Measurements from ENCODE around the gene AFAP1.
"Not testable (repeated sequence)": the region's sequence is repeated elsewhere in the genome, so short reads cannot be mapped to it uniquely, and the experiment has no call there.

The AFAP1 gene

DNA sequence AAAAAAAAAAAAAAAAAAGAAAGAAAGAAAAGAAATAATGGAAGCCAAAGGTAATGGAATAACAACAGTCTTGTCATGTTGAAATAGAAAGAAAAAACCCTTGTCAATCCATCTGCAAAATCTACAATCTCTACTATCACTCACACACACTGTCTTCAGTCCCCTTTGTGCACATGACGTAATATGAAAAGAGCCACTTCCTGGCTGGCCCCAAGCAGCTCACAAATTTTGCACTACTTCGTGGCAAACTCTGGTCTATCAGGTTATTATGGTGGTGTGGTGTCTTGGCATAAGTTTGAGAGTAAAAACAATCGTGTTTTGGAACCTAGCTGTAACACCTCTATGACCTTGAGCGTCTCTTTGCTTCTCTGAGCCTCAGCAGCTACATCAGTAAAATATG is 8.3 kb upstream of the AFAP1 start:
- no peak for DNase-seq (ENCODE audit: low read depth in 2 of 3, low spot score in 1 of 3)

GRCh38 chr4:7945709-7946380 is 6.2 kb upstream of the AFAP1 start:
- no peak for DNase-seq (ENCODE audit: low read depth in 2 of 3, low spot score in 1 of 3)

DNA sequence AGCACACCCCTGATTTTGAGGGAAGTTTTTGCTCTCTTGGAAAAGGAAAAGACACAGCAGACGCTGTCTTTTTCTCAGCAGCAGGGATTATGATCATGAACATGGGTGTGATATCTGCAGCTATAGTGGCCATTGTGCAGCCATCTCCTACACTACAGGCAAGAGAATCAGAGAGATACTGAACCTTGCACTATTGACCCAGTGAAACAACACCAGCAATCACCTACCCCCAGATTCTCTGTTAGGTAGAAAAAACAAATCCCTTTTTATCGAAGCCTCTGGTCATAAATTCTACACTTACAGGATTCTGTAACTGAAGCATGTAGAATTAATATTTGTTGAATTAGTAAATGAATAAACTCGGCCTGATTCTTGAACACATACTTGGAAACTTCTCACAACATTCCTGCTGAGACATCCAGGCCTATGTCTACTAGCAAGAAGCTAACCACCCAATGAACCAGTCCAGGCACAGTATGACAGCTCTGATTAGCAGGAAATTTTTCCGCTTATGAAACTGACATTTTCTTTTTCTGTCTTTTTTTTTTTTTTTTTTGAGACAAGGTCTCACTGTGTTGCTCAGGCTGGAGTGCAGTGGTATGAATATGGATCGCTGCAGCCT is 5.0 kb upstream of the AFAP1 start:
- no peak for DNase-seq (ENCODE audit: low read depth in 2 of 3, low spot score in 1 of 3)

DNA sequence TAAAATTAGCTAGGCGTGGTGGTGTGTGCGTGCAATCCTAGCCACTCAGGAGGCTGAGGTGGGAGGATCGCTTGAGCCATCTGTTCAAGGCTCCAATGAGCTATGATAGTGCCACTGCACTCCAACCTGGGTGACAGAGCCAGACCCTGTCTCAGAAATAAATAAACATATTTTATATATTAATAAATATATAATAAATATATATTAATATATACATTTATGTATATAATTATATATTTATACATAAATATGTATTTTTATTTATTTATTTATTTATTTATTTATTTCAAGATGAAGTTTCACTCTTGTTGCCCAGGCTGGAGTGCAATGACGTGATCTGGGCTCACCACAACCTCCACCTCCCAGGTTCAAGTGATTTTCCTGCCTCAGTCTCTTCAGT is 4.0 kb upstream of the AFAP1 start:
- not testable (repeated sequence) for DNase-seq (ENCODE audit: low read depth in 2 of 3, low spot score in 1 of 3)

DNA sequence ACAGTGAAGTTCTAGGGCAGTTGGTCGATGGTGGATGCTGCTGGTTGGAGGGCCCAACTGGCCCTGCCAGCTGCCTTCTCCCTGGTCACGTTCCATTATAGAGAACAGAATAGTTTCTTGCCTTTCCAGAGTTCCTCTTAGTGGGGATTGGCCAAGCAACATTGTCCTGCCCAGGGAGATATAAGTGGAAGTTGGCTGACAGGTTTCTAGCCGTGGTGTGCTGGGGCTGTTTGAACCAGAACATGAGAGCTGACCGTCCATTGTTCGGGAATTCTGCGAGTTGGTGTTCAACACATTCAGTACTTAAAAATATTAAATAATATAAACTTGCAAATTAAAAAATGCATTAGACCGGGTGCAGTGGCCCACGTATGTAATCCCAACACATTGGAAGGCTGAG is 3.5 kb upstream of the AFAP1 start:
- DNase-seq (ENCODE audit: low read depth in 2 of 3, low spot score in 1 of 3) = no peak

- DNase-seq (ENCODE audit: low read depth in 2 of 3, low spot score in 1 of 3) = no peak
These were observed 2.4 kb upstream of the AFAP1 start for GRCh38 chr4:7941965-7942496.

DNA sequence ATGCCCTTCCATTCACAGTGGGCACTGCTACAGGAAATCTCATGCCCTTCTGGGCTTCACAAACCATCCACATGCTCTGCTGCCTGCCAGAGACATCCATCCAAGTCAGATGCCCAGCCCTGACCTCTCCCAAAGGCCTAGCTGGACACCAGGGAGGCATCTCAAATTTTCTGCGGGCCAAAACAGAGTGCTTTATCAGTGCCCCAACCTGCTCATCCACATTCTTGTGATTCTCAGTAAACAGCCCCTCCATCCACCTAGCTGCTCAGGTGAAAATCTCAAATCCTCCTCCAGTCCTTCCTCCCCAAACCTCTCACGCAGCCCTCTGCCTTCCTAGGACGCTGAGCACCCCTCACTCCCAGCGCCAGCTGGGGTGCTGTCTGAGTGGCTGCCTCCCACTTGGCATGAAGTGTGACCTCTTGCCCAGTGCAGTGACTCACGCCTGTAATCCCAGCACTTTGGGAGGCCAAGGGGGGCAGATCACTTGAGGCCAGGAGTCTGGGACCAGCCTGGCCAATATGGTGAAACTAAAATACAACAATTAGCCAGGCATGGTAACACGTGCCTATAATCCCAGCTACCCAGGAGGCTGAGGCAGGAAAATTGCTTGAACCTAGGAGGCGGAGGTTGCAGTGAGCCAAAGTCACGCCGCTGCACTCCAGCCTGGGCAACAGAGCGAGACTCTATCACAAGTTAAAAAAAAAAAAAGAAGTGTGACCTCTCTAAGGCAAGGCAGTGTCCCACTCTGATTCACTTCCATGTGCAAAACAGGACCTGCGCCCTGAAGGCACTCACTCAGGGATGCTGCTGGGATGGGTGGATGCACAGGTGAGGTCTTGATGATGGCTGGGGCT is 1.7 kb upstream of the AFAP1 start:
- no peak for DNase-seq (ENCODE audit: low read depth in 2 of 3, low spot score in 1 of 3)

DNA sequence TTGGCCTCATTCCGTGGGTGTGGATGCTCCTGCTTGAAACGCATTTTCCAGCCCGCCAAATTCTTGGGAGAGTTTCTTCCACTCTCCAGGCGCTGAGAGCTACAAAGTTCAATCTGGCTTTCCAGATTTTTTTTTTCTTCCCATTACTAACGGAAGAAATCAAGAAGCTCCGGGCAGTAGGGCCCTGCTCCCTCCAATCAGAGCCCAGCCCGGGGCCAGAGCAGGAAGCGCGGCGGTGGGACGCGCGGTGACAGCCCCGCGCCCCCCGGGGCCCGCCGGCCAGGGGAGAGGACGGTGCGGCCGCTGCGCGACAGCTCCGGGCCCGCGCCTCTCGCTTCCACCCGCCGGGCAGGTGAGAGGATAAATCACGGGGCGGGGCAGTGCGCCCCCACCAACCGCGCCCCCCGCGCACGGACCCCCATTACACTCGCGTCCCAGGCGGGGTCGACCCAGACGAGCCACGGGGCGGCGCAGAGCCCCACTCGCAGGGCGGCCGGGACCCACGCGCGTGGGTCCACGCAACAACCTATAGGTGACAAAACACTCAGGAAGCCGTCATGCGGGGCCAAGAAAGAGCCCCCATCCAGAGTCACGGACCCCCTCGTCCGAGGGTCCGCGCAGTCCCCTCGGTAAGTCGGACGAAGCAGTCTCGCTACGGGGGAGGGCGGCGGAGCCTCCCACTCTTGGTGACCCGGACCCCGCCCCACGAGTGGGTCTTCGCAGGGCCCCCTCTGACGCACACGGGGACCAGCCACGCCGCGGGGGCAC is 868 bp downstream of the AFAP1 start:
- no peak for DNase-seq (ENCODE audit: low read depth in 2 of 3, low spot score in 1 of 3)

DNA sequence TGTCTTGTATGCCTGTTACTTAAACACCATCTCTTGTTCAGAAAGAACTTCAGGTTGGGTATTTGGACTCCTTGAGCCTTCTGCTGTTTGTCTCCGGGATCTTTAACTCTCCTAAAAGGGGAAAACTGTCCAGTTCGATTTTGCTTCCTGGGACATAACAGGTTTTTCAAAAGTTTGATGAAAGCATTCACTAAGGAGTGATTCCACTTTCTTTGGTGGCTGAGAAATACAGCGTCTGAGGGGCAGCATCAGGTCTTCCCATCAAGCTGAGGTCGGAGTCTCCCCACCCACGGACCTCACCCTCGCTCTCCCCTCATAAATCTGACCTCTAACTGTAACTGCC is 1.4 kb downstream of the AFAP1 start:
- no peak for DNase-seq (ENCODE audit: low read depth in 2 of 3, low spot score in 1 of 3)

DNA sequence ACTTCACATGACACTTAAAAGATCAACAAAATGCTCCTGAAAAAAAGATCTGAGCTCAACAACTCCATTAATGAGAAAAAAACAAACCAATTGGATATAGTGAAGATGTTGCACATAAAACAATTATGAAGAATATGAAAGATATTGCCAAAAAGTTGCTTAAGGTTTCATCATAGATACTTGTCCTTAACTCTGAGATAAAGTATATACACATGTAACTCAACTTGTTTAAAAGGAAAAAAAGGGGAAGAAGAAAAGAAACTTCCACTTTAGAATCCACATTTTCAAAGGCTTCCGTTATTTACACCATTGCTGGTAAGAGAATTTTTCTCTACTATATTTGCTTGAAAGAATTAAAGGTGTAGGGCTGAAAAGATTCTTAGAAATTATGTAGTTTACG is 2.7 kb downstream of the AFAP1 start:
- no peak for DNase-seq (ENCODE audit: low read depth in 2 of 3, low spot score in 1 of 3)

DNA sequence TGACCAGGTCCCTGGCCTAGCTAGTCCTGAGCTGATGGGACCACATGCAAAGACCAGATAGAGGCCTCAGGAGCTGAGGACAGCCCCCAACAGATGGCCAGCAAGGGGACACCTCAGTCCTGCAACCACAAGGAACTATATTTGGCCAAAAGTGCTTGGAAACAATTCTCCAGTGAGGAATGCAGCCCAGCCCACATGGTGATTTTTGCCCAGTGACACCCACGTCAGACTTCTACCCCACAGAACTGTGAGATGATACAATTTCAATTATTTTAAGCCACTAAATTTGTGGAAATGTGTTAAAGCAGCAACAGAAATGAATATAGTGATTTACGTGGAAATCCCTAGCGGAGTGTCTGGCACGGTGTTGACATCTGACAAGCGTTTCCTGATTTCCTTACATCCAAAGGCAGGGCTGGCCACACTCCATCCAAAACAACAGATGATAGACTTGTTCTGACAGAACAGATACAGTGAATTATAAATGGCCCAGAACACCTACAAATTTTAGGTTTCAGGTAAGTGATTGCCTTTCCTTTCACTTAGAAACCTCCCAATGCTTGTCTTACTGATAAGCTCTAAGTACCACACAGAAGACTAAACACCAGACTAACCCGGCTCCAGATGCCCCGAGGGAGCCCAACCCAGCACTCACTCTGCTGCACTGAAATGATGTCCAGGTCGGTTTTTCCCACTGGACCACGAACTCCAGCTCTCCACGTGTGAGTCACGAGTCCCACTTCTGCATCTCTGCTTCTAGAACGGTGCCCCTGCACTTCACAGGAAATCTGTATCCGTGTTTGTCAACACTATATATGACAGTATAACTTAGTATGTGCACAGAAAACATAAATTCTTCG is 5.8 kb downstream of the AFAP1 start:
- no peak for DNase-seq (ENCODE audit: low read depth in 2 of 3, low spot score in 1 of 3)

- no peak for DNase-seq (ENCODE audit: low read depth in 2 of 3, low spot score in 1 of 3)
These were observed 7.4 kb downstream of the AFAP1 start for GRCh38 chr4:7932287-7932686.

DNA sequence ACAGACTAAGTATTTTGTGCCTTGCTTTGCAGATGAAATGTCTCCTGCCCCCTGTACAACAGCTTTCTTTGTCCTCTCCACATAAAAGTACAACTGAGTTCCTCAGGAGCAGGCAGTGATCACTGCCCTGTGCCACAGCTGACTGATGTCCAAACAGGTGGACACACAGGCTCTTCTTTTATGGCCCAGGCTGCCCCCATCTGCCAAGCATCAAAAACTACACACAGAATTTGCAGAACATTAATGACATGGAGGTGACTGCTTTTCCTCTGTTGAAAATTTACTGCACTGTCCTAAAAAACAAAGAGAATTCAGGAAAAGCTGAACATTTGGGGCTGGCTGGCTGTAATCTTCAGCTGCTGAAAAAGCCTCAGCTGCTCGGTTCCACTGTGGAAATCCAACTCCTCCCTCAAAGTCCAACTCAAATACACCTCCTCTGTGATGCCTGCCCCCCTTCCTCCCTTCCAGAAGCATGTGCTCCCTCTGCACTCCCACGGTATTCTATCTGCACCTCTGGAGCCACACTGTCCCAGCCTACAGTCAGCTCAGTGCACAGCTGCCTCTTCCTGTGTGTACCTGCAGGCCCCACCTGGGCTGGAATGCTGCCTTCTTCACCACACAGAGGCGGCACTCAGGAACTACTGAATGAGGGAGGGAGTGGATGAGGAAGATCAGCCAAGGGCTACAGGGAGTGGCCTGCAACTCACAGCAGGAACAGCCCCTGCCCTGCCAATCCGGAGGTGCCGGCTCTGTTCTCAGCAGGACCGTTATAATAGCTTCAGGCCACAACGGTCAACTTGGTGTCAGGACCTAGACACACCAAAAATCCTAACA is 10.3 kb downstream of the AFAP1 start:
- DNase-seq (ENCODE audit: low read depth in 2 of 3, low spot score in 1 of 3) = no peak

- DNase-seq (ENCODE audit: low read depth in 2 of 3, low spot score in 1 of 3) = no peak
These were observed 10.9 kb downstream of the AFAP1 start for GRCh38 chr4:7928711-7929110.

GRCh38 chr4:7926822-7927221 is 12.8 kb downstream of the AFAP1 start:
- DNase-seq (ENCODE audit: low read depth in 2 of 3, low spot score in 1 of 3) = no peak

GRCh38 chr4:7924570-7924969 is 15.1 kb downstream of the AFAP1 start:
- DNase-seq (ENCODE audit: low read depth in 2 of 3, low spot score in 1 of 3) = no peak

GRCh38 chr4:7924163-7924562 is 15.5 kb downstream of the AFAP1 start:
- no peak for DNase-seq (ENCODE audit: low read depth in 2 of 3, low spot score in 1 of 3)

DNA sequence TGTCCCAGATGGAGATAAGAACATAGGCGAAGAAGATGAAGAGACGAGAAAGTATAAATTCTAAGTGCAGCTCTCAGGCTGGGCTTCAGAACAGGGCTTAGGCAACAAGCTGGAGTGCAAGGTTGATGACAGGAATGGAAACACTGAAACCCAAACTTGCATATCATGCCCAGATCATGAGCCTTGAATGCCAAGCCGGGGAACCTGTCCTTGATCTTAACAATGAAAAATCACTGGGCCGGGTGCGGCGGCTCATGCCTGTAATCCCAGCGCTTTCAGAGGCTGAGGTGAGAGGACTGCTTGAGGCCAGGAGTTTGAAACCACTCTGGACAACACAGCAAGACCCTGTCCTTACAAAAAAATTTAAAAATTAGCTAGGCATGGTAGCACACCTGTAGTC is 17.2 kb downstream of the AFAP1 start:
- no peak for DNase-seq (ENCODE audit: low read depth in 2 of 3, low spot score in 1 of 3)

- DNase-seq (ENCODE audit: low read depth in 2 of 3, low spot score in 1 of 3) = no peak
These were observed 20.7 kb downstream of the AFAP1 start for GRCh38 chr4:7918981-7919380.

DNA sequence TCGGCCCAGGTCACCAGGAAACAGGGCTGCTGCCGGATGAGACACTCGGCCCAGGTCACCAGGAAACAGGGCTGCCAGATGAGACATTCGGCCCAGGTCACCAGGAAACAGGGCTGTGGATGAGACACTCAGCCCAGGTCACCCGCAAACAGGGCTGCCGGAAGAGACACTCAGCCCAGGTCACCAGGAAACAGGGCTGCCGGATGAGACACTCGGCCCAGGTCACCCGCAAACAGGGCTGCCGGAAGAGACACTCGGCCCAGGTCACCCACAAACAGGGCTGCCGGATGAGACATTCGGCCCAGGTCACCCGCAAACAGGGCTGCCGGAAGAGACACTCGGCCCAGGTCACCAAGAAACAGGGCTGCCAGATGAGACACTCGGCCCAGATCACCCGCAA is 21.5 kb downstream of the AFAP1 start:
- DNase-seq (ENCODE audit: low read depth in 2 of 3, low spot score in 1 of 3) = not testable (repeated sequence)

Measured in stimulated activated CD4-positive, alpha-beta T cell treated with anti-CD3 and anti-CD28 coated beads, Interleukin-12 subunit alpha, Interleukin-12 subunit beta, amount 100 ng/mL, for 48 hours (primary cell).